ENCODE results near the gene PTCHD4.
"Not testable (repeated sequence)": the region's sequence is repeated elsewhere in the genome, so short reads cannot be mapped to it uniquely, and the experiment has no call there.

Gene PTCHD4

DNA sequence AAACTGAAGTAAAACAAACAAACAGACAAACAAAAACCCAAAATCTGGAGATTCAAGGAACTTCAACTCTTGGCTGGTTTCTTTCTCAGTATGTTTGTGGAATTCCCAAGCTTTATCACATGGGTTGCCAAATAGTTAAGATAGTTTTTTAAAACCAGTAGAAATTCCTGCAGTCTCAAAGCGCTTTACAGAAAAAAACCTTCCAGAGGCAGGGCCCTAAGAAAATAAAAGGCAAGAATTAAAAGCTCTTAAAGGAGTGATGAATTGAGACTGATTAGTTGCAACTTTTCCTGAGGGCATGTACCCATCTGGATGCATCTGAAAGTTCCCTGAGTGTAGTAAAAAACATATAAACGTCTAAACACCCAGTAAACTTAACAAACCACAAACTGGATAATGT, 25.9 kb upstream of the PTCHD4 start:
- TF ChIP-seq, protein P1, sequence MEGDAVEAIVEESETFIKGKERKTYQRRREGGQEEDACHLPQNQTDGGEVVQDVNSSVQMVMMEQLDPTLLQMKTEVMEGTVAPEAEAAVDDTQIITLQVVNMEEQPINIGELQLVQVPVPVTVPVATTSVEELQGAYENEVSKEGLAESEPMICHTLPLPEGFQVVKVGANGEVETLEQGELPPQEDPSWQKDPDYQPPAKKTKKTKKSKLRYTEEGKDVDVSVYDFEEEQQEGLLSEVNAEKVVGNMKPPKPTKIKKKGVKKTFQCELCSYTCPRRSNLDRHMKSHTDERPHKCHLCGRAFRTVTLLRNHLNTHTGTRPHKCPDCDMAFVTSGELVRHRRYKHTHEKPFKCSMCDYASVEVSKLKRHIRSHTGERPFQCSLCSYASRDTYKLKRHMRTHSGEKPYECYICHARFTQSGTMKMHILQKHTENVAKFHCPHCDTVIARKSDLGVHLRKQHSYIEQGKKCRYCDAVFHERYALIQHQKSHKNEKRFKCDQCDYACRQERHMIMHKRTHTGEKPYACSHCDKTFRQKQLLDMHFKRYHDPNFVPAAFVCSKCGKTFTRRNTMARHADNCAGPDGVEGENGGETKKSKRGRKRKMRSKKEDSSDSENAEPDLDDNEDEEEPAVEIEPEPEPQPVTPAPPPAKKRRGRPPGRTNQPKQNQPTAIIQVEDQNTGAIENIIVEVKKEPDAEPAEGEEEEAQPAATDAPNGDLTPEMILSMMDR (IDR thresholded peaks at IDR 0.05; ENCODE audit: borderline replicate concordance, insufficient read depth, low read depth, low read length) = no peak
- H3K4me3 ChIP-seq (ENCODE audit: low read depth, low read length) = no peak overlapping the region

DNA sequence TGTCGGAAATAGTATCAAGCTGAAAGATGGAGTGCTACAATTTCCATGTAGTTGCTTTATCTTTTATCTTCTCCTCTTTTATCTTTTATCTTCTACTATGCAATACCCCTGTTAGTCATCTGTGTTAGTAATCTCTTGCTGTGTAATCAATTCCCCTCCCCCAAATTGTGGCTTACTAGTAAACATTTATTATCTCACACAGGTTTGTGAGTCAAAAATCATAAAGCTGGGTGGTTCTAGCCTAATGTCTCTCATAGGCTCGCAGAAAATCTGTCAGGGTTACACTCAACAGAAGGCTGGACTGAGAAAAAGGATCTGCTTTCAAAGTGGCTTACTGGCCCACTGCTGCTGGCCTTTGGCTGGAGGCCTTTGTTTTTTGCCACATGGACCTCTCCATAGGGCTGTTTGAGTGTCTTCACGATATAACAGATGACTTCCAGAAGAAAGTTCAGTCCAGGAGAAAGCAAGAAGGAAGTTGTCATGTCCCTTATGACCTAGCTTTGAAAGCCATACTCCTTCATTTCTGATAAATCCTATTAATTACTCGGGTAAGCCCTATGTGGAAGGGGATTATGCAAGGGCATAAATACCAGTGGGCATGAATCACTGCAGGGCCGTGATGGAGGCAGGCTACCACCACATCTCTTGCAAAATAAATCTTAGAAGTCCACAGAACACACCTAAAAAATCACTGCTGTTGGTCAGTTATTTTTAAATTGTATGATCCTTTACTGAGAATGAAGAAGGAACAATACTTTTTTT, 24.5 kb upstream of the PTCHD4 start:
- TF ChIP-seq, protein P1 (IDR thresholded peaks at IDR 0.05; ENCODE audit: borderline replicate concordance, insufficient read depth, low read depth, low read length) = no peak
- no peak overlapping the region for H3K4me3 ChIP-seq (ENCODE audit: low read depth, low read length)

DNA sequence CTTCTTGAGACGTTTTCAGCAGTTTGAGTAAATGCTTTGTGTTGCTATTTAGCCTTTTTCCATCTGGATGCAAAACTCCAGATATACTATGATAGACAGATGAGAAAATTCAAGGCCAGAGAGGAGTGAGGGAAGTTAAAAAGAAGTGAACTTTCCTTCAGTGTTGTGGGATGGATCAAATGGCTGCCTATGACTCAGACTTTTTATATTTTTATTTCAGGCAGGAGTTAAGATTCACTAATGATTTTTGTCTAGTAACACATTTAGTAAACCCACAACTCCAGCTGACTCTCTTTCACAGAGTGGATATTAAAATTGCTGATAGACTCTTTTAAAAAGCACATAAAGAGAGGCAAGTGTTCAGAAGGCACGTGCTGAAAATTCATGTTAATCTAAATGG, 23.2 kb upstream of the PTCHD4 start:
- TF ChIP-seq, protein P1 (IDR thresholded peaks at IDR 0.05; ENCODE audit: borderline replicate concordance, insufficient read depth, low read depth, low read length) = no peak
- no peak overlapping the region for H3K4me3 ChIP-seq (ENCODE audit: low read depth, low read length)

DNA sequence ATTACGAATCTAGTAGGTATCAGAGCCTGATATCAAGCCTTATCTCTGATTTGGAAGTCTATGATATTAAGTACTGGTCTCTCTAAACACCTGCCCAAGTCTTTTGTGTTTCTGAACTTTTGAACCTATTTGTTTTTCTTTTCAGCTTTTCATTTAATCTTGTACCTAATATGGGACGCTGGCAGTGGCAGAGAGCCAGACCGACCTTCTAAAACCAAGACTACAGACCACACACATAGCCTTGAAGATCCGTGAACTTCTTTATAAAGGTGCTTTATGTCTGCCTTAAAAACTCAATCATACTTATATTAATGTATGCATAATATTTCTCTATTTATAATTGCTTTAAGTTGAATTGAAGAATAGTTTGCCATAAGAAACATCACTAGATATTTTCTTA, 12.6 kb upstream of the PTCHD4 start:
- H3K4me3 ChIP-seq (ENCODE audit: low read depth, low read length) = no peak overlapping the region
- TF ChIP-seq, protein P1 (IDR thresholded peaks at IDR 0.05; ENCODE audit: borderline replicate concordance, insufficient read depth, low read depth, low read length) = no peak

DNA sequence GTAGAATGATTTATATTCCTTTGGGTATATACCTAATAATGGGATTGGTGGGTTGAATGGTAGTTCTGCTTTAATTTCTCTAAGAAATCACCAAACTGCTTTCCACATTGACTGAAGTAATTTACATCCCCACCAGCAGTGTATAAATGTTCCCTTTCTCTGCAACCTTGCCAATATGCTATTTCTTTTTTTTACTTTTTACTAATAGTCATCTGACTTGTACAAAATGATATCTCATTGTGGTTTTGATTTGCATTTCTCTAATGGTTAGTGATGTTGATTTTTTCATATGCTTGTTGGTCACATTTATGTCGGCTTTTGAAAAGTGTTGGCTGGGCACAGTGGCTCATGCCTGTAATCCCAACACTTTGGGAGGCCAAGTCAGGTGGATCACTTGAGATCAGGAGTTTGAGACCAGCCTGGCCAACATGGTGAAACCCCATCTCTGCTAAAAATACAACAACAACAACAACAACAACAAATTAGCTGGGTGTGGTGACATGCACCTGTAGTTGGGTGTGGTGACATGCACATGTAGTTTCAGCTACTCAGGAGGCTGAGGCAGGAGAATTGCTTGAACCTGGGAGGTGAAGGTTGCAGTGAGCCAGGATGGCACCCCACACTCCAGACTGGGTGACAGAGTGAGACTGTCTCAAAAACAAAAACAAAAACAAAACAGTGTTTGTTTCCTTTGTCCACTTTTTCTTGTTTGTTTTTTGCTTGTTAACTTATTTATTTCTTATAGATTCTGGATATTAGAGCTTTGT, 11.2 kb upstream of the PTCHD4 start:
- H3K4me3 ChIP-seq (ENCODE audit: low read depth, low read length) = not testable (repeated sequence)

DNA sequence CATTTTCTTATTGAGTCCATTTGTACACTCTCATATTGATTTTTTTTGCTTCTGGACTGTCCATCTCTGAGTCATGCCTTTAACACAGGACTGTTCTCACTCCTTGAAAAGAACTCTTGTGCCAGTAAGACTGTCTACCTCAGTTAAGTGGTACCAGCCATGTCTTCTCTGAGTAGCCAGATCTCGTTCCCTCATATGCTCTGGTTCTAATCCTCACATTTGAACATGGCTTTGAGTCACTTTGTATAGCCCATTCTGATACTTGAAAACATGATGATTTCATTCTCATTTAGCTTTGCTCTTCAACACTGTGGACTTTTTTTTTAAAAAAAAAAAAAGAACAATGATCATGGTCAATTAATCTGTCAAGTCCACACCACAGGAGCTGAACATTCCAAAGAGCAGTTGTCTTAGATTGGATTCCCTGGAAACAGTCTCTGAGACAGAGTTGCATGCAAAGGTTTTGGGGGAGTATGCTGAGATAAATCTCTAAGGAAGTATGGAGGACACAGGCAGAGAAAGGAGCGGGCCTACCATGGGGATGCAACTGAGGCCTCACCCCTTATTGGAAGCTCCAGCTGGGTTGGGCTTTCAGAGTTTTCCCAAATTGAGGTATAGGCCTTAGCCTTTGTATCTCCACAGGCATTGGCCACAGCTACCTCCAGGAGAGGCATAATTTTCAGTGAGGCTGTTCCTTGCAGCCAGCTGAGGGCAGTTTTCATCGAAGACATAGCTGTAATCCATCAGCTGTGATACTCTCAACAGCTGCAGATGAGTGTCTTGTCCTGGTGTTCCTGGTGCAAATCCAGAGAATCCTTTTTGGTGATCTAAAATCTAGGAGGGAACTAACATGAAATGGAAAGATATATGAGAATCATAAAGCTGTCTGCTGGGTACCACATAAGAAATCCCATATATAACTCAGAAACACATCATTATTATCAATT, 6.0 kb upstream of the PTCHD4 start:
- TF ChIP-seq, protein P1 (IDR thresholded peaks at IDR 0.05; ENCODE audit: borderline replicate concordance, insufficient read depth, low read depth, low read length) = no peak
- H3K4me3 ChIP-seq (ENCODE audit: low read depth, low read length) = no peak overlapping the region

DNA sequence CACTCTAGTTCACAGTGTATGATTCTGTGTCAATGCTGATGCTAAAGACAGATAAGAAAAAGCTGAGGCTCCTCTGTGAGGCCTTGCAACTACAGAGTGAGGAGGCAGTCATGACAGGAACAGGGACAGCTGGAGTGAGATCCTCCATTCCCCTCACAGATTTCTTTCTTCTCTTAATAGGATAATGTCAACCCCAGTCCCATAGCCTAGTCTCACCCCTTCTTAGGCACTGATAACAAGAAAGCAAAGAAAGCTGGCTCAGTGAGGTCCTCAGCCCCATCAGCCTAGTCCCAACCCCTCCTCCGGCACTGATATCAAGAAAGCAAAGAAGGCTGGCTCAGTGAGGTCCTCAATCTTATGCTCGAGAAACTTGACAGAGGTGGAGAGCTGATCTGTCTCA, 2.1 kb upstream of the PTCHD4 start:
- no peak overlapping the region for H3K4me3 ChIP-seq (ENCODE audit: low read depth, low read length)
- TF ChIP-seq, protein P1 (IDR thresholded peaks at IDR 0.05; ENCODE audit: borderline replicate concordance, insufficient read depth, low read depth, low read length) = no peak

Measured in GM12875 (cell line).